ENCODE results near the gene XRCC3.

Gene XRCC3

DNA sequence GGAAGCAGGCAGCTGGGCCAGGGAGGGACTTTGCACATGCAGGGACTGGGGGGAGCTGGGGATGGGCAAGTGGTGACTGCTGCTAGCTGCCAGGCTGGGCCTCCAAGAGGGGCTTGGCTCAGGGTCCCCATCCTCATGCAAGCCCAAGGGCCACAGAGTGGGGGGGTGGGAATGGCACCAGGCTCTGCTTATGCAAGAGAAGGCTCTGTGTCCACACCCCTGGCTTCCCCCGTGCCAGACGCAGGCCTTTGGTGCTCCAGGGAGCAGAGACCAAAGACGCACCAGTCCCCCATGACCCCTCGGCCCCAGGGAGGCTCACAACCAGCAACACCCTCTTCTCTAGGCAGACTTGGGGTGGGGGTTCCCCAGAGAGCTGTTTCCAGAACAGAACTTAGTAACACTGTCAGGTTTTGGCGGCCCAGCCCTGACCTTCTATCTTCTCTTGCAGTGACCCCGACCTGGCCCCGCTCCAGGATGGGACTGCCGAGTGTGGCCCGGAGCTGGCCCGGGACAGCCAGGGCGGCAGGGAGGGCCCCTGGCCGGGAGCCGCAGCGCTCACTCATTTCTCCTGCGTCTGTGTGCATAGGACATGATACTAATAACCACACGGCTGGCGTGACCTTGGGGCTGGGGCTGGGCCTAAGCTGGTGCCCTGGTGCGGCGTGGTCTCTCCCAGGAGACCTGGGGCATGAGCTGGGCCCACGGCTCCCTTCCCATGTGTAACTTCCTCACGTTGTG is 14.3 kb downstream of the XRCC3 start:
- H3K4me3 ChIP-seq (ENCODE audit: low read depth in 1 of 2, low read length in 1 of 2), result no peak overlapping the region
- H3K4me1 ChIP-seq (ENCODE audit: control insufficient read depth in 1 of 2, insufficient read depth in 1 of 2, low read depth in 1 of 2, low read length in 1 of 2), result no peaks in the 10 kb centered on the region
- H3K36me3 ChIP-seq, result peaks cover 98% of the 10 kb centered on the region
- TF ChIP-seq, protein P1, sequence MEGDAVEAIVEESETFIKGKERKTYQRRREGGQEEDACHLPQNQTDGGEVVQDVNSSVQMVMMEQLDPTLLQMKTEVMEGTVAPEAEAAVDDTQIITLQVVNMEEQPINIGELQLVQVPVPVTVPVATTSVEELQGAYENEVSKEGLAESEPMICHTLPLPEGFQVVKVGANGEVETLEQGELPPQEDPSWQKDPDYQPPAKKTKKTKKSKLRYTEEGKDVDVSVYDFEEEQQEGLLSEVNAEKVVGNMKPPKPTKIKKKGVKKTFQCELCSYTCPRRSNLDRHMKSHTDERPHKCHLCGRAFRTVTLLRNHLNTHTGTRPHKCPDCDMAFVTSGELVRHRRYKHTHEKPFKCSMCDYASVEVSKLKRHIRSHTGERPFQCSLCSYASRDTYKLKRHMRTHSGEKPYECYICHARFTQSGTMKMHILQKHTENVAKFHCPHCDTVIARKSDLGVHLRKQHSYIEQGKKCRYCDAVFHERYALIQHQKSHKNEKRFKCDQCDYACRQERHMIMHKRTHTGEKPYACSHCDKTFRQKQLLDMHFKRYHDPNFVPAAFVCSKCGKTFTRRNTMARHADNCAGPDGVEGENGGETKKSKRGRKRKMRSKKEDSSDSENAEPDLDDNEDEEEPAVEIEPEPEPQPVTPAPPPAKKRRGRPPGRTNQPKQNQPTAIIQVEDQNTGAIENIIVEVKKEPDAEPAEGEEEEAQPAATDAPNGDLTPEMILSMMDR (IDR thresholded peaks at IDR 0.05), result no peak
- no peaks in the 10 kb centered on the region for H3K27me3 ChIP-seq
- no peak overlapping the region for H3K27ac ChIP-seq
- no peaks in the 10 kb centered on the region for H3K9me3 ChIP-seq

DNA sequence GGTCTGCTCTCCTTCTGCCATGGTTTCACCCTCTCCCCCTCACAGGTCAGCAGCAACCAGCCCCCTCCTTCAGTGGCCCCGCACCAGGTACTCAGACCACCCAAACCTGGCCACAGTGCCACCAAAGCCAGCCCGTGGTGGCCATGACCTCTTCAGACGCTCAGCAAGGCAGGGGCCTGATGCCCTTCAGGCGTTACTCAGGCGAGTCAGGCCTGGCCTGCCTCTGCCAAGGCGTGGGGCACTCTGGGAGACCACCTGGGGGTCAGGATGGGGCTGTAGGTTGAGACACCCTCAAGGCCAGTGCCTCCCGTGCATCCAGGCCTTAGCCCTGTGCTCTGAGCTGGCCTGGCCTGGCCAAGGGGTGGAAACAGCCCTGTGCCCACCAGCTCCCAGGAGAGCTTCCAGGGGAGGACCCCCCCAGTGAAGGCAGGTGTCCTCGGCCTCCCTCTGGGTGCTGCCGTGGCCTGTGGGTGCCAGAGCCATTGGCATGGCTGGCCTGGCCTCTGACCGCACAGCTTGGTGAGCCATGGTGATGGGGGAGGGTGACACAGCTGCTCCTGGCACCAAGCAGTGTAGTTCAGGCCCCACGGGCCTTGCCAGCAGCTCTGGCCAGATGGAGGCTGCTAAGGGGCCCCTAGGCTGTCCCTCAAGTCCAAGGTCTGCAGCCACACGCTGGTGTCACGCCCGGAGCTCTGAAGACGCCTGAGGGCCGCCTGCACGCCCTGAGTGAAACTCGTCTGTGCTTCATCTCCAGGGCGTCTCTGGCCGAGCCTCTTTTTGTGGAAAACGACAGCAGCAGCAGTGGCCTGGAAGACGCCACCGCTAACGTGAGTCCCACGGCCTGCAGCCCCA is 15.1 kb downstream of the XRCC3 start:
- no peaks in the 10 kb centered on the region for H3K27me3 ChIP-seq
- no peaks in the 10 kb centered on the region for H3K9me3 ChIP-seq
- peaks cover 99% of the 10 kb centered on the region for H3K36me3 ChIP-seq
- no peak overlapping the region for H3K27ac ChIP-seq
- H3K4me1 ChIP-seq (ENCODE audit: control insufficient read depth in 1 of 2, insufficient read depth in 1 of 2, low read depth in 1 of 2, low read length in 1 of 2), result no peaks in the 10 kb centered on the region
- TF ChIP-seq, protein P1 (IDR thresholded peaks at IDR 0.05), result no peak
- H3K4me3 ChIP-seq (ENCODE audit: low read depth in 1 of 2, low read length in 1 of 2), result no peak overlapping the region

DNA sequence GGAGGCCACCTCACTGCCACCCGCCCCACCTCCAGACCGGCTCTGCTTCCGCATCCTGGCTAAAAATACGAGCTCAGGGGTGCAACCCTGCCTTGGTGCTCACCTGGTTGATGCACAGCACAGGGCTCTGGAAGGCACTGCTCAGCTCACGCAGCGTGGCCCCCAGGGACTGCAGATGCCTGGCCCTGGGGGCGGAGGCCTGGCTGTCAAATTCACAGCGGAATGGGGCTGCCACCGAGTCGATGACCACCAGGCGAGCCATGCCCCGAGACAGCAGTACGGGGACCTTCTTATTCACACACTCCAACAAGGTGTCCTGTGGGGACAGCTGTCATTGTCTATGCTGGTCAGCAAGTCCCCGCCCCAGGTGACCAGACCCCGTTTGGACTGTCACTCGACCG is 16.0 kb downstream of the XRCC3 start:
- Histone ChIP-seq H3K27me3 (no peaks in the 10 kb centered on the region), H3K9me3 (no peaks in the 10 kb centered on the region), H3K4me3 (ENCODE audit: low read depth in 1 of 2, low read length in 1 of 2) (no peak overlapping the region), H3K4me1 (ENCODE audit: control insufficient read depth in 1 of 2, insufficient read depth in 1 of 2, low read depth in 1 of 2, low read length in 1 of 2) (no peaks in the 10 kb centered on the region), H3K27ac (no peak overlapping the region), H3K36me3 (peaks cover 97% of the 10 kb centered on the region)
- TF ChIP-seq, protein P1 (IDR thresholded peaks at IDR 0.05), result no peak

DNA sequence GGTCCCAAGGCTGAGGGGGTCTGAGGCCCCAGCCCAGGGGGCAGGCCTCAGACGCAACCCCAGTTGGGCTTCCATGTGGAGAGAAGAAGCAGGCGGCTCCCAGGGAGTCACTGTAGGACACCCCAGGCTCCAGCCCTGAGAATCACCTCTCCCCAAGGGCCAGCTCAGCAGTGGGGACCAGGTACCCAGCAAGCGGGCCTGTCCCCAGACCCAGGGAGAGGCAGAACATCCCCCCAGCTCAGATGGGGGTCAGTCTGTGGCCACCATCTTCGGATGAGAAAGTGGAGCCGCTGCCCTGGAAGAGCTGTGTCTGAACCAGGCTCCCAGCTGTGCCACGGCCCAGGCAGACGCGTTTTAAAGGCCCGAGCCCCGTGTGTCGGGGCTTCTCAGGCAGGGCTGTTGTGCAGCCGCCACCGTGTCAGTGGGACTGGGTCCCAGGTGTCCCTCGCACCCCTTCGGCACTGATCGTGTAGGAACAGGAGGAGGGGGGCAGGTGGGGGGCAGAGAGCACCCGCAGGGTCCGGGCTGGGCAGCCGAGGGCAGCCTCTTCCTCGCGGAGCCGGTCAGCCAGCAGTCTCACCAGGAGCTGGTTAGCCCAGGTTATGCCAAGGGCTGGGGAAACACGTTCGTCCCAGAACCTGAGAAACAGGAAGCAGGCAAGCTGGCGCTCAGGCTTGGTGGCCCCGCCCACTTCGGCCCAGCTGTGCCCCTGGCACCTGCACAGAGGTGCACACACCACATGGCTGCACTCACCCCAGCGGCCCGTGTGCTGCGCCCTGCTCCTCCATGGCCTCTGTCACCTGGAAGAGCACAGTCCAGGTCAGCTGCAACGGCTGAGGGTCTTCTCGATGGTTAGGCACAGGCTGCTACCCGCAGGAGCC is 16.6 kb downstream of the XRCC3 start:
- H3K27ac ChIP-seq, result no peak overlapping the region

More for the DNA sequence above, 16.6 kb downstream of the XRCC3 start:
- TF ChIP-seq, protein P1 (IDR thresholded peaks at IDR 0.05), result no peak
- no peaks in the 10 kb centered on the region for H3K9me3 ChIP-seq
- no peaks in the 10 kb centered on the region for H3K27me3 ChIP-seq
- no peaks in the 10 kb centered on the region for H3K4me1 ChIP-seq (ENCODE audit: control insufficient read depth in 1 of 2, insufficient read depth in 1 of 2, low read depth in 1 of 2, low read length in 1 of 2)
- H3K4me3 ChIP-seq (ENCODE audit: low read depth in 1 of 2, low read length in 1 of 2), result no peak overlapping the region
- peaks cover 97% of the 10 kb centered on the region for H3K36me3 ChIP-seq

Data from neutrophil (primary cell).